ENCODE results near the gene KLHL2. TPM values are rescaled to one million over a fixed set of nuclear protein-coding genes. Genes with fewer than 3 reads are reported as not detected.

Gene KLHL2
- total RNA-seq, 2 donors from 2014 or later: 11.6 to 16.0 TPM

DNA sequence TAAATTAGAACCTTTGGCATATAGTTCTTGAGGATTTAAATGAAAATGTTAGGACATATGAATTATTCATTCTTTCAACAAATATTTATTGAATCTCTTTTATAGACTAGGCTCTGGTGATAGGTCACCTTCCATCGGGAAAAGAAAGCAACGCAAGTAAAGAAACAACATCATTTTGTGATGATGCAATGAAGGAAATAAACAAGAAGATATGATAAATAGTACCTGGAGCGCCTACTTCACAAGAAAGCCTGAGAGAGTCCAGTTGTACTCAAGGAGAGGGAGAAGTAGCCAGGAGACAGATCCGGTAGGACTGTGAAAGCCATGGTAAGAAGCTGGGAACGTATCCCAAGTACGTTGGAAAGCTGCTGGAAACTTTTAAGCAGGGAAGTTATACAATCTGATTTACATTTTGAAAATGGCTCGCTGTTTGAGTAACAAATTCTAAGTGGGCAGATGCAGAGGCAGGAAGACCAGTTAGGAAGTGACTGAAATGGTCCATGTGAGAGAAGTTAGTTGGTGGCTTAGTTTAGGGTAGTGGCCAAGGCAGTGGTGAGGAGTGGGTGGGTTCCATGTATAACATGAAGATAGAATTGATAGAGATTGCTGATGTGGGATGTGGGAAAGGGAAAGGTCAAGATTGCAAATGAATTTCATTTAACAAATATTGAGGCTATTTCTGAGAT is 153.8 kb downstream of the KLHL2 start:
- peaks cover 12% of the 10 kb centered on the region for H3K4me1 Mint-ChIP-seq
- H3K27ac ChIP-seq (ENCODE audit: low read depth, low read length): no peak overlapping the region
- H3K4me3 Mint-ChIP-seq: no peak overlapping the region
- H3K27ac Mint-ChIP-seq: no peak overlapping the region
- H3K36me3 ChIP-seq (ENCODE audit: control insufficient read depth, insufficient read depth, low read length): no peaks in the 10 kb centered on the region
- H3K27me3 Mint-ChIP-seq (ENCODE audit: insufficient read depth): no peaks in the 10 kb centered on the region
- 95% methylated on average over 7 of the region's 7 CpGs for WGBS, 2 experiments (ENCODE audit: insufficient coverage in 1 of 2, insufficient read length in 1 of 2)
- no peaks in the 10 kb centered on the region for H3K4me1 ChIP-seq (ENCODE audit: control insufficient read depth, insufficient read depth, low read length)
- no peak overlapping the region for H3K4me3 ChIP-seq (ENCODE audit: low read length)
- H3K9ac ChIP-seq (ENCODE audit: extremely low read depth, low read length, poor library complexity, severe bottlenecking): no peak overlapping the region
- TF ChIP-seq, protein P1, sequence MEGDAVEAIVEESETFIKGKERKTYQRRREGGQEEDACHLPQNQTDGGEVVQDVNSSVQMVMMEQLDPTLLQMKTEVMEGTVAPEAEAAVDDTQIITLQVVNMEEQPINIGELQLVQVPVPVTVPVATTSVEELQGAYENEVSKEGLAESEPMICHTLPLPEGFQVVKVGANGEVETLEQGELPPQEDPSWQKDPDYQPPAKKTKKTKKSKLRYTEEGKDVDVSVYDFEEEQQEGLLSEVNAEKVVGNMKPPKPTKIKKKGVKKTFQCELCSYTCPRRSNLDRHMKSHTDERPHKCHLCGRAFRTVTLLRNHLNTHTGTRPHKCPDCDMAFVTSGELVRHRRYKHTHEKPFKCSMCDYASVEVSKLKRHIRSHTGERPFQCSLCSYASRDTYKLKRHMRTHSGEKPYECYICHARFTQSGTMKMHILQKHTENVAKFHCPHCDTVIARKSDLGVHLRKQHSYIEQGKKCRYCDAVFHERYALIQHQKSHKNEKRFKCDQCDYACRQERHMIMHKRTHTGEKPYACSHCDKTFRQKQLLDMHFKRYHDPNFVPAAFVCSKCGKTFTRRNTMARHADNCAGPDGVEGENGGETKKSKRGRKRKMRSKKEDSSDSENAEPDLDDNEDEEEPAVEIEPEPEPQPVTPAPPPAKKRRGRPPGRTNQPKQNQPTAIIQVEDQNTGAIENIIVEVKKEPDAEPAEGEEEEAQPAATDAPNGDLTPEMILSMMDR (conservative IDR thresholded peaks at IDR 0.05): no peak
- no peaks in the 10 kb centered on the region for H3K9me3 ChIP-seq (ENCODE audit: control insufficient read depth, low read length)
- DNase-seq: no peak
- no peaks in the 10 kb centered on the region for H3K9me3 Mint-ChIP-seq
- H3K27me3 ChIP-seq (ENCODE audit: control insufficient read depth, insufficient read depth, low read length, poor library complexity, severe bottlenecking): no peaks in the 10 kb centered on the region
- H3K36me3 Mint-ChIP-seq (ENCODE audit: low read depth): no peaks in the 10 kb centered on the region

DNA sequence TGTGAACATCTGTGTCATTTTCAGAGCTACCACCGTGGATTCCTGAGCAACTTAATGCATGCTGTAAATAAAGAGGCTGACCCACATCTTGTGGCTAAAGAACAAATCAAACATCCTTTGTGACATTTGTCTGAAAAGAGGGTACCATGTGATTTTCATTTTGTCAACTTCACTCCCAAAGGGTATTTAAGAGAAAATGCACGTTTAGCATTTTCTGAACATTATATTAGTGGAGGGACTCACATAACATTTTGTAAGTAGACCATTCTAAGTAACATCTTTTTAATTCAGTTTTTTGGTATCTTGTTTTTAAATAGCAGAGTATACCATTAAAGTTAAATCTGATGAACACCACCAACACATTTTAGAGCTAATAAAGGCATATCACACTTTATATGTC is 154.4 kb downstream of the KLHL2 start:
- TF ChIP-seq, protein P1 (conservative IDR thresholded peaks at IDR 0.05): no peak

DNA sequence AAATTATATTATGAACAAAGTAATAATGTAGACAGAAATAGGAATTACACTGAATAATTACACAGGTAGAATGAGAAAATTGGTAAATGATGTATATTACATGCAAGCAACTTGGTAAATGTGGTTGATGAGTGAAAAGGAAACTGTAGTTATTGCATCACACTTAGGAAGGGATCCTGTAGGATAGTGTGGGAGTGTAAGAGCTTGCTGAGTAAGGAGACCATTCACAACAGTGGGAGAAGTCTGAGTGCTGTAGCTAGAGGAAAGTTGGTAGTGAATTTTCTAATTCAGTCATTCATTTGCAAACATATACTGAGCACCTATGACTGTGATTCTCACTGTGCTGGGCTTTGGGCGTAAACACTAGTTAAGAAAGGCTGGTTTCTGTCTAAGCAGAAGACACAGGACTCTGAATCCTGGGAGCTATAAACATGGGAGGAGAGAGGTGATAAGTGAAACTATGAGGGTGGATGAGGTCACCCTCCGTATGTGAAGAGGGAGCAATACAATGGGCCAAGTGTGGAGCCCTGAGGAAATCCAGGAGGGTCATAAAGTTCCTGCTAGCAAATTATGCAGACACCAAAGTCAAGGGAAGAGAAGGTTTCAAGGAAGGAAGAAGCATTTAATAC is 157.2 kb downstream of the KLHL2 start:
- no peaks in the 10 kb centered on the region for H3K9me3 ChIP-seq (ENCODE audit: control insufficient read depth, low read length)
- H3K36me3 Mint-ChIP-seq (ENCODE audit: low read depth): no peaks in the 10 kb centered on the region
- no peak for DNase-seq
- TF ChIP-seq, protein P1 (conservative IDR thresholded peaks at IDR 0.05): no peak
- no peak overlapping the region for H3K27ac Mint-ChIP-seq
- no peaks in the 10 kb centered on the region for H3K36me3 ChIP-seq (ENCODE audit: control insufficient read depth, insufficient read depth, low read length)
- no peaks in the 10 kb centered on the region for H3K9me3 Mint-ChIP-seq
- 40 to 68% methylated on average over 1 to 2 of the region's 2 CpGs for WGBS, 2 experiments (ENCODE audit: insufficient coverage in 1 of 2, insufficient read length in 1 of 2)
- H3K4me3 ChIP-seq (ENCODE audit: low read length): no peak overlapping the region
- no peak overlapping the region for H3K27ac ChIP-seq (ENCODE audit: low read depth, low read length)
- H3K9ac ChIP-seq (ENCODE audit: extremely low read depth, low read length, poor library complexity, severe bottlenecking): no peak overlapping the region
- no peak overlapping the region for H3K4me3 Mint-ChIP-seq
- H3K27me3 Mint-ChIP-seq (ENCODE audit: insufficient read depth): no peaks in the 10 kb centered on the region
- H3K27me3 ChIP-seq (ENCODE audit: control insufficient read depth, insufficient read depth, low read length, poor library complexity, severe bottlenecking): no peaks in the 10 kb centered on the region
- H3K4me1 ChIP-seq (ENCODE audit: control insufficient read depth, insufficient read depth, low read length): no peaks in the 10 kb centered on the region
- H3K4me1 Mint-ChIP-seq: peaks cover 14% of the 10 kb centered on the region

More for the DNA sequence above, 154.4 kb downstream of the KLHL2 start:
- H3K9me3 ChIP-seq (ENCODE audit: control insufficient read depth, low read length): no peaks in the 10 kb centered on the region
- Mint-ChIP-seq H3K9me3 (no peaks in the 10 kb centered on the region), H3K4me1 (peaks cover 12% of the 10 kb centered on the region), H3K27me3 (ENCODE audit: insufficient read depth) (no peaks in the 10 kb centered on the region), H3K4me3 (no peak overlapping the region), H3K36me3 (ENCODE audit: low read depth) (no peaks in the 10 kb centered on the region), H3K27ac (no peak overlapping the region)
- H3K27ac ChIP-seq (ENCODE audit: low read depth, low read length): no peak overlapping the region
- no peak for DNase-seq
- no peaks in the 10 kb centered on the region for H3K4me1 ChIP-seq (ENCODE audit: control insufficient read depth, insufficient read depth, low read length)
- WGBS, 2 experiments (ENCODE audit: insufficient coverage in 1 of 2, insufficient read length in 1 of 2): 84% methylated on average over 2 of the region's 2 CpGs; no CpG with 5 or more reads in 1 of the 2 experiments
- no peak overlapping the region for H3K9ac ChIP-seq (ENCODE audit: extremely low read depth, low read length, poor library complexity, severe bottlenecking)
- H3K27me3 ChIP-seq (ENCODE audit: control insufficient read depth, insufficient read depth, low read length, poor library complexity, severe bottlenecking): no peaks in the 10 kb centered on the region
- no peaks in the 10 kb centered on the region for H3K36me3 ChIP-seq (ENCODE audit: control insufficient read depth, insufficient read depth, low read length)
- H3K4me3 ChIP-seq (ENCODE audit: low read length): no peak overlapping the region
